Left lung (tissue), 10 donors: Measurements from ENCODE around the gene SLC5A6. TPM values are rescaled to one million over a fixed set of nuclear protein-coding genes. Genes with fewer than 3 reads are reported as not detected.

Experiments used
- ATAC-seq: fragments of 200-7000 bp; cut with Tn5 transposase; one replicate; pipeline ENCODE4 v1.9.1; 2020; ENCODE audit warnings: moderate library complexity
- DNase-seq, 4 donors: peaks; one replicate each; pipeline ENCODE4 v3.0.0-alpha.2; 2013 to 2020
- H3K27ac ChIP-seq, 2 donors: fragments of 200-600 bp; sonication (generic) in 1 of 2; one replicate each; pipeline versions ENCODE4 v1.5.0 to v1.8.0; 2020 to 2021
- H3K27me3 ChIP-seq, 2 donors: fragments of 200-600 bp; sonication (generic) in 1 of 2; one replicate each; pipeline versions ENCODE4 v1.5.0 to v1.8.0; 2020 to 2021
- H3K36me3 ChIP-seq, 2 donors: fragments of 200-600 bp; sonication (generic) in 1 of 2; one replicate each; pipeline versions ENCODE4 v1.5.0 to v1.8.0; 2020 to 2021
- H3K4me1 ChIP-seq, 2 donors: fragments of 200-600 bp; one replicate each; pipeline ENCODE4 v1.8.0; 2021
- H3K4me3 ChIP-seq, 2 donors: fragments of 200-600 bp; sonication (generic) in 1 of 2; one replicate each; pipeline versions ENCODE4 v1.5.0 to v1.8.0; 2020 to 2021; ENCODE audit warnings: mild to moderate bottlenecking in 1 of 2
- H3K9me3 ChIP-seq, 2 donors: fragments of 200-600 bp; sonication (generic) in 1 of 2; one replicate each; pipeline versions ENCODE4 v1.5.0 to v1.8.0; 2020 to 2021
- intact Hi-C, 2 donors: fragments of 100-400 bp; cut with DNase I; formaldehyde crosslinking; loops; one replicate each; pipeline versions ENCODE4 v1.11.2 to v1.14.2; 2022
- polyA plus RNA-seq, 6 donors: library from polyadenylated mRNA; unstranded; fragments of 120-200 nt; gene quantifications; one replicate each; pipeline ENCODE4 v1.2.1, GENCODE V29; 2013; ENCODE audit not compliant: insufficient read length in 6 of 6
- total RNA-seq, 2 donors: library from RNA; stranded (reverse); fragmentation: NEBNext Ultra II Directional; extraction: Animal tissue kit (Norgen Biotek cat#: 25700); gene quantifications; one replicate each; pipeline ENCODE4 v1.2.1, GENCODE V29; 2021
- TF ChIP-seq, protein P1 (sequence below), 2 donors: fragments of 200-600 bp; sonication (generic) in 1 of 2; IDR thresholded peaks; one replicate each; pipeline versions ENCODE4 v1.5.0 to v1.8.0; 2021; ENCODE audit warnings: antibody characterized with exemption in 2 of 2
- donor health status: DM: no; HTN: yes; CAD: no.
- donor health status: DM: no; HTN: no; CAD: no.

SLC5A6 gene
- total and polyA plus RNA-seq, 8 donors: 24.1 to 47.2 (median 31.7) TPM

- DNase-seq: peak in 1 of 4 donors; percentile 13
- no peak for ATAC-seq
- no peaks in the 10 kb centered on the region for H3K4me1 ChIP-seq
- no peak overlapping the region for H3K4me3 ChIP-seq
- no peak overlapping the region for H3K27ac ChIP-seq
- intact Hi-C loops: no loop called here
- no peaks in the 10 kb centered on the region for H3K36me3 ChIP-seq
- TF ChIP-seq, protein P1, sequence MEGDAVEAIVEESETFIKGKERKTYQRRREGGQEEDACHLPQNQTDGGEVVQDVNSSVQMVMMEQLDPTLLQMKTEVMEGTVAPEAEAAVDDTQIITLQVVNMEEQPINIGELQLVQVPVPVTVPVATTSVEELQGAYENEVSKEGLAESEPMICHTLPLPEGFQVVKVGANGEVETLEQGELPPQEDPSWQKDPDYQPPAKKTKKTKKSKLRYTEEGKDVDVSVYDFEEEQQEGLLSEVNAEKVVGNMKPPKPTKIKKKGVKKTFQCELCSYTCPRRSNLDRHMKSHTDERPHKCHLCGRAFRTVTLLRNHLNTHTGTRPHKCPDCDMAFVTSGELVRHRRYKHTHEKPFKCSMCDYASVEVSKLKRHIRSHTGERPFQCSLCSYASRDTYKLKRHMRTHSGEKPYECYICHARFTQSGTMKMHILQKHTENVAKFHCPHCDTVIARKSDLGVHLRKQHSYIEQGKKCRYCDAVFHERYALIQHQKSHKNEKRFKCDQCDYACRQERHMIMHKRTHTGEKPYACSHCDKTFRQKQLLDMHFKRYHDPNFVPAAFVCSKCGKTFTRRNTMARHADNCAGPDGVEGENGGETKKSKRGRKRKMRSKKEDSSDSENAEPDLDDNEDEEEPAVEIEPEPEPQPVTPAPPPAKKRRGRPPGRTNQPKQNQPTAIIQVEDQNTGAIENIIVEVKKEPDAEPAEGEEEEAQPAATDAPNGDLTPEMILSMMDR (IDR thresholded peaks at IDR 0.05): no peak
- no peaks in the 10 kb centered on the region for H3K9me3 ChIP-seq
- H3K27me3 ChIP-seq: no peaks in the 10 kb centered on the region
Measured at GRCh38 chr2:27152102-27152795, 59.8 kb downstream of the SLC5A6 start.

GRCh38 chr2:27150639-27151230 is 61.3 kb downstream of the SLC5A6 start:
- ATAC-seq (no peak), DNase-seq (no peak)
- Histone ChIP-seq H3K9me3 (no peaks in the 10 kb centered on the region), H3K27me3 (no peaks in the 10 kb centered on the region), H3K36me3 (no peaks in the 10 kb centered on the region), H3K4me1 (no peaks in the 10 kb centered on the region), H3K4me3 (no peak overlapping the region), H3K27ac (no peak overlapping the region)
- TF ChIP-seq, protein P1 (IDR thresholded peaks at IDR 0.05): no peak
- intact Hi-C loops: no loop called here

Other genes starting within 250 kb of the SLC5A6 start
- gene MAPRE3, start 241.6 kb downstream of the SLC5A6 start, total RNA-seq: 10 to 100 TPM; 13.5 to 23.5 TPM
- gene MAPRE3, start 241.6 kb downstream of the SLC5A6 start, polyA plus RNA-seq: 10 to 100 TPM in 2 of 6 donors, 1 to 10 TPM in 4; 7.1 to 12.4 (median 9.4) TPM
- gene TMEM214, start 179.3 kb downstream of the SLC5A6 start, total RNA-seq: 100 to 1,000 TPM in 1 of 2 donors, 10 to 100 TPM in 1; 84.6 to 105 TPM
- gene TMEM214, start 179.3 kb downstream of the SLC5A6 start, polyA plus RNA-seq: 10 to 100 TPM; 59.8 to 90.4 (median 67.8) TPM
- gene AGBL5, start 160.6 kb downstream of the SLC5A6 start, total RNA-seq: 10 to 100 TPM; 12.0 to 20.6 TPM
- gene AGBL5, start 160.6 kb downstream of the SLC5A6 start, polyA plus RNA-seq: 10 to 100 TPM; 47.2 to 54.5 (median 51.9) TPM
- 100 to 1,000 TPM; 294 to 407 TPM for gene OST4, start 140.6 kb downstream of the SLC5A6 start, total RNA-seq
- gene OST4, start 140.6 kb downstream of the SLC5A6 start, polyA plus RNA-seq: 100 to 1,000 TPM; 231 to 289 (median 260) TPM
- gene EMILIN1, start 133.7 kb downstream of the SLC5A6 start, total RNA-seq: 100 to 1,000 TPM; 151 to 161 TPM
- gene EMILIN1, start 133.7 kb downstream of the SLC5A6 start, polyA plus RNA-seq: 100 to 1,000 TPM; 137 to 268 (median 197) TPM
- gene KHK, start 125.5 kb downstream of the SLC5A6 start, total RNA-seq: 10 to 100 TPM in 1 of 2 donors, 1 to 10 TPM in 1; 4.6 to 11.5 TPM
- 1 to 10 TPM; 3.8 to 6.2 (median 4.4) TPM for gene KHK, start 125.5 kb downstream of the SLC5A6 start, polyA plus RNA-seq
- gene CGREF1, start 93.1 kb downstream of the SLC5A6 start, total RNA-seq: 1 to 10 TPM; 2.8 to 3.4 TPM
- gene CGREF1, start 93.1 kb downstream of the SLC5A6 start, polyA plus RNA-seq: under 1 TPM; 0.31 to 0.86 (median 0.56) TPM
- gene ABHD1, start 88.5 kb downstream of the SLC5A6 start, total RNA-seq: not detected
- 1 to 10 TPM in 3 of 6 donors, under 1 TPM in 3; 0.69 to 1.3 (median 1.0) TPM for gene ABHD1, start 88.5 kb downstream of the SLC5A6 start, polyA plus RNA-seq
- 10 to 100 TPM; 50.8 to 65.3 TPM for gene PREB, start 77.6 kb downstream of the SLC5A6 start, total RNA-seq
- gene PREB, start 77.6 kb downstream of the SLC5A6 start, polyA plus RNA-seq: 10 to 100 TPM; 34.3 to 45.7 (median 38.2) TPM
- not detected for gene PRR30, start 72.9 kb downstream of the SLC5A6 start, total RNA-seq
- not detected for gene PRR30, start 72.9 kb downstream of the SLC5A6 start, polyA plus RNA-seq
- under 1 TPM; 0.08 to 0.50 TPM for gene TCF23, start 63.3 kb downstream of the SLC5A6 start, total RNA-seq
- under 1 TPM; 0.06 to 0.21 (median 0.08) TPM for gene TCF23, start 63.3 kb downstream of the SLC5A6 start, polyA plus RNA-seq
- 100 to 1,000 TPM in 1 of 2 donors, 10 to 100 TPM in 1; 87.5 to 102 TPM for gene ATRAID, start 227 bp downstream of the SLC5A6 start, total RNA-seq
- gene ATRAID, start 227 bp downstream of the SLC5A6 start, polyA plus RNA-seq: 100 to 1,000 TPM; 126 to 141 (median 130) TPM
- 10 to 100 TPM; 31.1 to 51.2 TPM for gene CAD, start 5.1 kb upstream of the SLC5A6 start, total RNA-seq
- 10 to 100 TPM; 39.0 to 52.8 (median 44.9) TPM for gene CAD, start 5.1 kb upstream of the SLC5A6 start, polyA plus RNA-seq
- under 1 TPM; 0.39 to 0.64 TPM for gene SLC30A3, start 50.8 kb upstream of the SLC5A6 start, total RNA-seq
- under 1 TPM; 0.26 to 0.69 (median 0.48) TPM for gene SLC30A3, start 50.8 kb upstream of the SLC5A6 start, polyA plus RNA-seq
- gene DNAJC5G, start 63.2 kb upstream of the SLC5A6 start, total RNA-seq: not detected
- under 1 TPM; 0.19 to 0.41 (median 0.30) TPM for gene DNAJC5G, start 63.2 kb upstream of the SLC5A6 start, polyA plus RNA-seq
- gene TRIM54, start 70.2 kb upstream of the SLC5A6 start, total RNA-seq: under 1 TPM in 1 of 2 donors, not detected in 1; 0.17 TPM
- gene TRIM54, start 70.2 kb upstream of the SLC5A6 start, polyA plus RNA-seq: under 1 TPM in 5 of 6 donors, not detected in 1; 0.07 to 0.14 (median 0.09) TPM
- gene UCN, start 96.2 kb upstream of the SLC5A6 start, total RNA-seq: 1 to 10 TPM; 1.5 to 2.6 TPM
- gene UCN, start 96.2 kb upstream of the SLC5A6 start, polyA plus RNA-seq: 1 to 10 TPM; 1.3 to 2.4 (median 1.8) TPM
- 100 to 1,000 TPM in 1 of 2 donors, 10 to 100 TPM in 1; 96.4 to 103 TPM for gene MPV17, start 110.8 kb upstream of the SLC5A6 start, total RNA-seq
- 100 to 1,000 TPM in 1 of 6 donors, 10 to 100 TPM in 5; 91.6 to 106 (median 99.0) TPM for gene MPV17, start 110.8 kb upstream of the SLC5A6 start, polyA plus RNA-seq
- gene GTF3C2, start 144.5 kb upstream of the SLC5A6 start, total RNA-seq: 10 to 100 TPM; 45.2 to 54.5 TPM
- 10 to 100 TPM; 63.3 to 71.7 (median 68.1) TPM for gene GTF3C2, start 144.5 kb upstream of the SLC5A6 start, polyA plus RNA-seq
- gene EIF2B4, start 158.1 kb upstream of the SLC5A6 start, total RNA-seq: 10 to 100 TPM; 30.7 to 36.9 TPM
- 10 to 100 TPM; 50.3 to 61.4 (median 53.4) TPM for gene EIF2B4, start 158.1 kb upstream of the SLC5A6 start, polyA plus RNA-seq
- 100 to 1,000 TPM in 1 of 2 donors, 10 to 100 TPM in 1; 91.0 to 121 TPM for gene SNX17, start 158.3 kb upstream of the SLC5A6 start, total RNA-seq
- 100 to 1,000 TPM in 3 of 6 donors, 10 to 100 TPM in 3; 93.1 to 113 (median 102) TPM for gene SNX17, start 158.3 kb upstream of the SLC5A6 start, polyA plus RNA-seq
- gene ZNF513, start 168.5 kb upstream of the SLC5A6 start, total RNA-seq: 10 to 100 TPM; 16.4 to 17.2 TPM
- gene ZNF513, start 168.5 kb upstream of the SLC5A6 start, polyA plus RNA-seq: 10 to 100 TPM; 12.8 to 18.8 (median 15.8) TPM
- 10 to 100 TPM; 55.5 to 66.5 TPM for gene PPM1G, start 197.3 kb upstream of the SLC5A6 start, total RNA-seq
- gene PPM1G, start 197.3 kb upstream of the SLC5A6 start, polyA plus RNA-seq: 10 to 100 TPM; 72.1 to 88.0 (median 81.1) TPM
- 10 to 100 TPM; 81.6 to 85.4 TPM for gene NRBP1, start 216.4 kb upstream of the SLC5A6 start, total RNA-seq
- gene NRBP1, start 216.4 kb upstream of the SLC5A6 start, polyA plus RNA-seq: 100 to 1,000 TPM; 119 to 137 (median 123) TPM
- 10 to 100 TPM; 34.0 to 45.6 TPM for gene KRTCAP3, start 230.1 kb upstream of the SLC5A6 start, total RNA-seq
- 10 to 100 TPM; 12.0 to 17.8 (median 14.7) TPM for gene KRTCAP3, start 230.1 kb upstream of the SLC5A6 start, polyA plus RNA-seq